ENCODE measurements around the gene ZNF423.

ZNF423 gene

GRCh38 chr16:49782405-49782804 is 73.5 kb downstream of the ZNF423 start:
- TF ChIP-seq PAX5 (IDR thresholded peaks at IDR 0.05; ENCODE audit: insufficient read depth, low read length, severe bottlenecking) (no peak), POU2F2 (IDR thresholded peaks at IDR 0.05; ENCODE audit: low read depth, low read length) (no peak), TAF1 (IDR thresholded peaks at IDR 0.05; ENCODE audit: low read depth, low read length) (no peak)
- DNase-seq (ENCODE audit: insufficient read length, low spot score) (no peak), FAIRE-seq (no peak)

- DNase-seq (ENCODE audit: insufficient read length, low spot score) (no peak), FAIRE-seq (no peak)
- TF ChIP-seq POLR2A (IDR thresholded peaks at IDR 0.05; ENCODE audit: low read depth, low read length) (no peak), SPI1 (IDR thresholded peaks at IDR 0.05; ENCODE audit: low read depth, low read length) (no peak), TAF1 (IDR thresholded peaks at IDR 0.05; ENCODE audit: low read depth, low read length) (no peak), POU2F2 (IDR thresholded peaks at IDR 0.05; ENCODE audit: low read depth, low read length) (no peak), PAX5 (IDR thresholded peaks at IDR 0.05; ENCODE audit: insufficient read depth, low read length, severe bottlenecking) (no peak), POLR2AphosphoS5 (IDR thresholded peaks at IDR 0.05; ENCODE audit: low read depth, low read length) (no peak)
These were observed 74.5 kb downstream of the ZNF423 start for GRCh38 chr16:49781401-49781800.

- DNase-seq (ENCODE audit: insufficient read length, low spot score) (no peak), FAIRE-seq (no peak)
- TF ChIP-seq POU2F2 (IDR thresholded peaks at IDR 0.05; ENCODE audit: low read depth, low read length) (no peak), POLR2A (IDR thresholded peaks at IDR 0.05; ENCODE audit: low read depth, low read length) (no peak), POLR2AphosphoS5 (IDR thresholded peaks at IDR 0.05; ENCODE audit: low read depth, low read length) (no peak), PAX5 (IDR thresholded peaks at IDR 0.05; ENCODE audit: insufficient read depth, low read length, severe bottlenecking) (no peak), SPI1 (IDR thresholded peaks at IDR 0.05; ENCODE audit: low read depth, low read length) (no peak), TAF1 (IDR thresholded peaks at IDR 0.05; ENCODE audit: low read depth, low read length) (no peak)
These were observed 75.5 kb downstream of the ZNF423 start for GRCh38 chr16:49780433-49780832.

- FAIRE-seq (no peak), DNase-seq (ENCODE audit: insufficient read length, low spot score) (no peak)
- no peak for TF ChIP-seq POLR2A (IDR thresholded peaks at IDR 0.05; ENCODE audit: low read depth, low read length)
- no peak for TF ChIP-seq TAF1 (IDR thresholded peaks at IDR 0.05; ENCODE audit: low read depth, low read length)
- TF ChIP-seq SPI1 (IDR thresholded peaks at IDR 0.05; ENCODE audit: low read depth, low read length), result no peak
- no peak for TF ChIP-seq POU2F2 (IDR thresholded peaks at IDR 0.05; ENCODE audit: low read depth, low read length)
- no peak for TF ChIP-seq PAX5 (IDR thresholded peaks at IDR 0.05; ENCODE audit: insufficient read depth, low read length, severe bottlenecking)
- TF ChIP-seq POLR2AphosphoS5 (IDR thresholded peaks at IDR 0.05; ENCODE audit: low read depth, low read length), result no peak
These were observed 75.9 kb downstream of the ZNF423 start for GRCh38 chr16:49779979-49780378.

GRCh38 chr16:49778202-49778930 is 77.5 kb downstream of the ZNF423 start:
- TF ChIP-seq POLR2AphosphoS5 (IDR thresholded peaks at IDR 0.05; ENCODE audit: low read depth, low read length), result no peak
- TF ChIP-seq POU2F2 (IDR thresholded peaks at IDR 0.05; ENCODE audit: low read depth, low read length), result no peak
- TF ChIP-seq TAF1 (IDR thresholded peaks at IDR 0.05; ENCODE audit: low read depth, low read length), result no peak
- TF ChIP-seq PAX5 (IDR thresholded peaks at IDR 0.05; ENCODE audit: insufficient read depth, low read length, severe bottlenecking), result no peak
- TF ChIP-seq POLR2A (IDR thresholded peaks at IDR 0.05; ENCODE audit: low read depth, low read length), result no peak
- no peak for FAIRE-seq
- no peak for DNase-seq (ENCODE audit: insufficient read length, low spot score)

GRCh38 chr16:49776734-49777133 is 79.2 kb downstream of the ZNF423 start:
- FAIRE-seq, result no peak
- TF ChIP-seq POU2F2 (IDR thresholded peaks at IDR 0.05; ENCODE audit: low read depth, low read length), result no peak
- no peak for TF ChIP-seq POLR2A (IDR thresholded peaks at IDR 0.05; ENCODE audit: low read depth, low read length)
- TF ChIP-seq TAF1 (IDR thresholded peaks at IDR 0.05; ENCODE audit: low read depth, low read length), result no peak
- no peak for TF ChIP-seq PAX5 (IDR thresholded peaks at IDR 0.05; ENCODE audit: insufficient read depth, low read length, severe bottlenecking)
- TF ChIP-seq POLR2AphosphoS5 (IDR thresholded peaks at IDR 0.05; ENCODE audit: low read depth, low read length), result no peak
- TF ChIP-seq SPI1 (IDR thresholded peaks at IDR 0.05; ENCODE audit: low read depth, low read length), result no peak
- DNase-seq (ENCODE audit: insufficient read length, low spot score), result no peak

GRCh38 chr16:49776085-49776595 is 79.8 kb downstream of the ZNF423 start:
- no peak for FAIRE-seq
- TF ChIP-seq SPI1 (IDR thresholded peaks at IDR 0.05; ENCODE audit: low read depth, low read length) (no peak), TAF1 (IDR thresholded peaks at IDR 0.05; ENCODE audit: low read depth, low read length) (no peak), POLR2A (IDR thresholded peaks at IDR 0.05; ENCODE audit: low read depth, low read length) (no peak), POU2F2 (IDR thresholded peaks at IDR 0.05; ENCODE audit: low read depth, low read length) (no peak), PAX5 (IDR thresholded peaks at IDR 0.05; ENCODE audit: insufficient read depth, low read length, severe bottlenecking) (no peak), POLR2AphosphoS5 (IDR thresholded peaks at IDR 0.05; ENCODE audit: low read depth, low read length) (no peak)

GRCh38 chr16:49775581-49775980 is 80.3 kb downstream of the ZNF423 start:
- TF ChIP-seq POU2F2 (IDR thresholded peaks at IDR 0.05; ENCODE audit: low read depth, low read length) (no peak), SPI1 (IDR thresholded peaks at IDR 0.05; ENCODE audit: low read depth, low read length) (no peak), POLR2A (IDR thresholded peaks at IDR 0.05; ENCODE audit: low read depth, low read length) (no peak), TAF1 (IDR thresholded peaks at IDR 0.05; ENCODE audit: low read depth, low read length) (no peak), POLR2AphosphoS5 (IDR thresholded peaks at IDR 0.05; ENCODE audit: low read depth, low read length) (no peak), PAX5 (IDR thresholded peaks at IDR 0.05; ENCODE audit: insufficient read depth, low read length, severe bottlenecking) (no peak)
- no peak for DNase-seq (ENCODE audit: insufficient read length, low spot score)
- FAIRE-seq, result no peak

More at GRCh38 chr16:49776085-49776595, 79.8 kb downstream of the ZNF423 start:
- DNase-seq (ENCODE audit: insufficient read length, low spot score), result no peak

- TF ChIP-seq PAX5 (IDR thresholded peaks at IDR 0.05; ENCODE audit: insufficient read depth, low read length, severe bottlenecking) (no peak), POLR2AphosphoS5 (IDR thresholded peaks at IDR 0.05; ENCODE audit: low read depth, low read length) (no peak)
- FAIRE-seq (no peak), DNase-seq (ENCODE audit: insufficient read length, low spot score) (no peak)
These were observed 80.9 kb downstream of the ZNF423 start for GRCh38 chr16:49775018-49775417.

Measured in GM12891 (cell line).